ENCODE measurements around the gene MLH1. TPM values are rescaled to one million over a fixed set of nuclear protein-coding genes. Genes with fewer than 3 reads are reported as not detected.

Gene MLH1
- total and polyA plus RNA-seq, 2 of the 8 experiments (the other 6 are each of a cell fraction or from before 2014, with no cell fraction given): 36.4 to 47.3 TPM

DNA sequence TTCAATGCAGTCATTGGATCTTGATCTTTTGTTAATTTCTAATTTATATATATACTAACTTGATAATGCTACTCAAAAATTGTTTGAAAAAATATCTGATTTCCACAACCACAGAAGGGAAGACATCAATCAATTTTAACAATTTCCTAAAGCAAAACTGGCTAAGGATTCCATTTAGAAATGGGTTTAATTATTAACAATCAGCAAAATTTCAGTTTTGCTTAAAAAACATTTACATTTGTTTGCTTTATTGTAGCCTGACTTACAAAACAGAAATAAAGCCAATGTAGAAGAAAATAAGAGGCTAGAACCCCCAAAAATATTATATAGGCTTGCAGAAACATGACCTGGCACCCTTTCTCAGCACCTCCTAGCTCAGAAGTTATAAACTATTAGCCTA lies 106.2 kb downstream of the MLH1 start (continued):
- TF ChIP-seq TCF12 (IDR thresholded peaks at IDR 0.05; ENCODE audit: low read depth, low read length) (no peak), BACH1 (IDR thresholded peaks at IDR 0.05; ENCODE audit: low read length) (no peak), RFX5 (IDR thresholded peaks at IDR 0.05; ENCODE audit: borderline replicate concordance, low read depth, low read length) (no peak), POU5F1 (IDR thresholded peaks at IDR 0.05; ENCODE audit: low read depth, low read length) (no peak)

Data from H1 (cell line).